GM10847 (cell line): Measurements from ENCODE around the gene TIAL1.

ENCODE experiments used
- POLR2A ChIP-seq: IDR thresholded peaks from 2 replicates; pipeline ENCODE4 v1.6.1; 2011; ENCODE audit not compliant: insufficient read length; ENCODE audit errors: extremely low read depth

TIAL1 gene

GRCh38 chr10:119620241-119621077 is 23.7 kb upstream of the TIAL1 start:
- no peak for TF ChIP-seq POLR2A

DNA sequence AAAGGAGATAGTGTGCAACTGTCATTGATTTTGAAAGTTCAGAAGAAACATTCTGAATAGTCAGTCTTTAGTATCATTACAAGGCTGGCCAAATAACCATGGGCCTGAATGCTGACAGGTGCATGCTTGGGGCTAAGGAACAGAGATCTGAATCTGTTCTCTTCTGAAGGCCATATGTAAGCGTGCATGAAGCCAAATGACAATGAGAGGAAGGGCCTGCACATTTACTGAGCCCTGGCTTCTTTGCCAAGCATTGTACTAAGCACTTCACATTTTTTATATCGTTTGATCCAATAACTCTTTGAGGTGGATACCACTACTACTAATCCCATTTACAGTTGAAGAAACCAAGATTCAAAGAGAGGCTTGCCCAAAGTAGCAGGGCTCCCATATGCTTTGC is 22.5 kb upstream of the TIAL1 start:
- no peak for TF ChIP-seq POLR2A

- no peak for TF ChIP-seq POLR2A
These were observed 20.3 kb upstream of the TIAL1 start for GRCh38 chr10:119616882-119617570.

DNA sequence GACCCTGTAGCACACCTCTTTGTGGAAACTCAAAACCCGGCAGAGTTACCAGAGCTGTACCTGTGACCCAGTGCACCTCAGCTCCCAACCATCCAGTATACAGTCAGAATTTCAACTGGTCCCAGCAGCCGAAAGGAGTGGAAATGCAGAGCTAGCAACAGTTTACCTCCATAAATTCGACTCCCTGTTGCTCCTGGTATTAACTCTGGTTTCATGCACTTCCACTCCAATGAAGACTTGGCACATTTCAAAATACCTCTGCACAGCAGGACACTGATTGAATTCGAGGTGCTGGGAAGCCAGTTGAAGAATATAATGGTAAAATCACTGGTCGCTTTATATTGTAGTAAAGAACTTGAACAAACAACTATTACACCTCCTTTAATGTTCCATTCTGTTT is 17.9 kb upstream of the TIAL1 start:
- TF ChIP-seq POLR2A, result no peak

DNA sequence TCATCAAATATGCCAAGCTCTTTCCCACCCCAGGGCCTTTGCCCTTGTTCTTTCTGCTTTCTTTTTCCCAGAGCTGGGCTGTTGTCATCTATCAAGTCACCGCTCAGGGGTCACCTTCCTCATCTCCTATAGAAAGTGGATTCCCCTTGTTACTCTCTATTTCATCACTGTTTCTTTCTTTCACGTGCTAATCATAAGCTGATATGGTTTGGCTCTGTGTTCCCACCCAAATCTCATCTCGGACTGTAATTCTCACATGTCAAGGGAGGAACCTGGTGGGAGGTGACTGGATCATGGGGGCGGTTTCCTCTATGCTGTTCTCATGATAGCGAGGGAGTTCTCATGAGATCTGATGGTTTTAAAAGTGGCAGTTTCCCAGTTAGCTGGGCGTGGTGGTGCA is 17.0 kb upstream of the TIAL1 start:
- no peak for TF ChIP-seq POLR2A

GRCh38 chr10:119611433-119611832 is 14.7 kb upstream of the TIAL1 start:
- no peak for TF ChIP-seq POLR2A

DNA sequence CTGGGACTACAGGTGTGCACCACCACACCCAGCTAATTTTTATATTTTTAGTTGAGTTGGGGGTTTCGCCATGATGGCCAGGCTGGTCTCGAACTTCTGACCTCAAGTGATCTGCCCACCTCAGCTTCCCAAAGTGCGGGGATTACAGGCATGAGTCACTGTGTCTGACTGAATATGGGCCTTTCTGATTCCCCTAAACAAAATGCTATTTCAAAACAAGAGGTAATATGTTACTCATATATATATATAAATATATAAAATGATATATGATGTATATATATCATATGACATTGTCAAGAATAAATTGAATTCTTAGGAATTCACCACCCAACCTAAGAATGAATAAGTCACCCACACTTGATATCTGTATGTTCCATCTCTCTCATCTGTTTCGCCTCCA is 12.8 kb upstream of the TIAL1 start:
- TF ChIP-seq POLR2A, result no peak

- no peak for TF ChIP-seq POLR2A
These were observed 11.8 kb upstream of the TIAL1 start for GRCh38 chr10:119608316-119609155.

GRCh38 chr10:119604468-119604867 is 7.7 kb upstream of the TIAL1 start:
- no peak for TF ChIP-seq POLR2A

DNA sequence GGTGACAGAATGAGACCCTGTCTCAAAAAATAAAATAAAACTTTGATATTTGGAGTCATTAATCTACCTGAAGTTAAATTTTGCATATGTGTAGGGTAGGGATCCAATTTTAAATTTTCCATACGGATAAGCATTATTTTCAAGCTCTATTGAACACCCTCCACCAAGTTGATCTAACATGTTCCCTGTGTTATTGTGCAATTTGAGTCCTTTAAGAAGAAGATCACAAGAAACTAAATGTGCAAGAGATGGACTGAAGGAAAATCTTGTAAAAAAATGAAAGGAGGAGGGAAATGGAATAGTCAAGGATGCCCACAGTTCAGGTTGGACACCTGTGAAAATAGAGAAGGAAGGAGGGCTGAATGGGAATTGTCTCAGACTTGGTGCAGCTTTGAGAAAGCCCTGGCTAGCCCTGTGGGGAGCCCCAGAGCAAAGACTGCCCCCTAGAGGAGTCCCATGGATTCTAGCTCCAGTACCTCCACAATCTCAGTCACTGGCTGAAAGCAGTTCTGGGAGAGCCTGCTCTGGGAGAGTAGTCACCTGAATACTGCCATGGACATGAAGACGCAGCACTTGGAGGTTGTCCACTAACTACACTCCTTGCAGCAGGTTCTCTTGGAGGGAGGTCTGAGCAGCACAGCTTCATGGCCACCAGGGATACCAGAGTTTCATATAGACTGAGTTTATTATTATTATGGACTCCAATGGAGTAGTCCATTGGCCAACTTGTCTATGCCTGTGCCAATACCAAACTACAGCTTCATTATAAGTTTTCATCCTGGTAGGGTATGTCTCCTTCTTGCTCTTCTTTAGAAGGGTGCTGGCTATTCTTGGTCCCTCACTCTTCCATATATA is 5.7 kb upstream of the TIAL1 start:
- TF ChIP-seq POLR2A, result no peak

DNA sequence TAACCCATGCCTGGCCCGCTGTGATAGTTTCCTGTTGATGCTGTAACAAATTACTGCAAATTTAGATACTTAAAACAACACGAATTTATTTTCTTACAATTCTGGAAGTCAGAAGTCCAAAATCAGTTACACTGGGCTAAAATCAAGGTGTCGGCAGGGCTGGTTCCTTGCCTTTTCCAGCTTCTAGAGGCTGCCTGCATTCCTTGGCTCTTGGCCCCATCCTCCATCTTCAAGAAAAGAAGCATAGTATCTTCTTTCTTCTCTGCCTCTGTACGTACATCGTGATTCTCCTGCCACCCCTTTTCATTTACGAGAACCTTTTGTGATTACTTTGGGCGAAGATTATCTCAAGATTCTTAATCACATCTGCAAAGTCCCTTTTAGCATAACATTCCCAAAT is 1.6 kb upstream of the TIAL1 start:
- TF ChIP-seq POLR2A, result no peak

- no peak for TF ChIP-seq POLR2A
These were observed 832 bp upstream of the TIAL1 start for GRCh38 chr10:119597405-119598186.

DNA sequence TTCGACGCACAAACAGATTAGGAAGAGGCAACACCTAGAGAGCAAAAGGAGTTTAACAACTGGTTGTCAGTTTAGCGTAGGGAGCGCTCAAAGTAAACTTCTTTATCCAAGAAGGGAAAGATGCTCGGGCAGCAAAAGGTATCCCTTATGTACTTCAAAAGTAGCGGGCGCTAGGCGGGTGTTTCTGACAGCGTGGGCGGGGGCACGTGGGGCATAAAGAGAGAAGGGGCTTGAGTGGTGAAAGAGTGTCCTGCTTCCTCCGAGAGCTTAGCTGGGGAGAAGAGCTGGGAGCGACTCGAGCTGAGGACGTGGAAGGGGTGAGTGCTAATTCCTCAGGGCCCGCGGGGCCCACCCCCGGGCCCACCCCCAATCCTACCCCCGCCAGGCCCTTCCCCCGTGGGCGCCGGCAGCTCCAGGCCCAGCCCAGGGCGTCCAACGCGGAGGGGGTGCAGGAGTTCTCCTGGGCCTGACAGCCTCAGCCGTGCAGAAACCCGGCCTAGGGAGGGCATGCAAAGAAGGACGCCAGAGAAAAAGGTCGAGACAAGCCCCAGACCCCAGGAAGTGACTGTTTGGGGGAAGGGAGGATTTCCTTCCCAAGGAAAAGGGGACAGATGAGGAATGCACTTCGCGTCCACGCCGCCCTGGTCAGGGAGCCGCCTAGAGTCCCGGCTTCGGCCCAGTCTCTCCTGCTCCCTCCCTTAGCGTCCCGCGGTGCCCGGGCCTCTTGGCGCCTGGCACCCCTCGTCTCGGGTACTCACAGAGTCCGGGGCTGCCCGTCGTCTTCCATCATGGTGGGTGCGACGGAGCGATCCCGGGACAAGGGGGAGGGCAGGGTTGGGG is 868 bp downstream of the TIAL1 start:
- peak; percentile 11 for TF ChIP-seq POLR2A
